ENCODE data around the gene TMEM39A. TPM values are rescaled to one million over a fixed set of nuclear protein-coding genes. Genes with fewer than 3 reads are reported as not detected.

The TMEM39A gene
- total and polyA plus RNA-seq, 2 donors (not counting 3 experiments of a cell fraction or from before 2014, with no cell fraction given): 44.6 to 56.0 TPM

DNA sequence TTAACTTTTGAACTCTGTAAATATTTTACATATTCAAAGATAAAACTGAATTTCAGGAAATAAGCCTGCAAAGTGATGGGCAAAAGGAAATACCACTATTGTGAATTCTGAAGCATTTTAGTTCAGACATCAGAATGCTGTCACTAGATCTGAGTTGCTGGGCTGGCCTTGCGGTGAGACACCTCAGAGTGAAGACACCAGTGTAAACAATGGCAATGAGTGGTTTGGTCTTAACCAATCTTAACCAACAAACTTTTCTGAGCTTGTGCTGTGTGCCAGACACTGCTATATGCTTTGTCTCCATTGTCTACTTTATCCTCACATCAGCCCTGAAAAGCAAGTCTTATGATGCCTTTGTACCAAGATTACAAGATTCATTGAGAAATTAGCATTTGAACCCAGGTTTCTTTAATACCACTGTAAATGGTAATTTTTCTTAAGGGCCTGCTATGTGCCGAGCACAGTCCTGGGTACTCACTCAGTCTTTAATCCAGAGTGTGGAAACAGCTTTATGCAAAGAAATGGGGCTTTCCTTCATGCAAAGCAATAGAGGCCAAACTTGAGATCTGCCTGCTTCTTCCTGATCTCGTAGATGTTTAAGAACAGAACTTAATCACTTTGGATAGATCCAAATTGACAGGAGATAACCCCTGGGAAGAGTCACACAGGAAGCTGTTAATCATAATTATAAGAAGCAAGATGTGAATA lies 55.0 kb downstream of the TMEM39A start:
- no TSS peak for BruUV-seq (replicated peaks)
- Histone ChIP-seq H3K9ac (replicated peaks; ENCODE audit: extremely low read depth, insufficient read depth, low read length) (no peak overlapping the region), H3K36me3 (ENCODE audit: control insufficient read depth in 2 of 2, extremely low read depth in 1 of 2, insufficient read depth in 2 of 2, low read length in 2 of 2) (peaks cover 25 to 30% of the 10 kb centered on the region in 2 experiments), H4K20me1 (replicated peaks; ENCODE audit: control insufficient read depth, extremely low read depth, insufficient read depth, low read length) (no peaks in the 10 kb centered on the region), H2AFZ (ENCODE audit: low read depth, low read length) (no peak overlapping the region), H3K4me3 (replicated peaks in 1 of 3; ENCODE audit: insufficient read depth in 1 of 3, low read depth in 1 of 3, low read length in 3 of 3) (no peak overlapping the region), H3K9me1 (replicated peaks; ENCODE audit: control insufficient read depth, extremely low read depth, insufficient read depth, low read length) (no peaks in the 10 kb centered on the region), H3K27me3 (ENCODE audit: control insufficient read depth in 2 of 2, insufficient read depth in 2 of 2, low read length in 2 of 2) (no peaks in the 10 kb centered on the region), H3K4me2 (ENCODE audit: insufficient read depth, low read length) (no peak overlapping the region), H3K9me3 (replicated peaks; ENCODE audit: control insufficient read depth, insufficient read depth, low read length) (no peaks in the 10 kb centered on the region), H3K27ac (ENCODE audit: insufficient read depth, low read depth, low read length) (no peak overlapping the region), H3K4me1 (ENCODE audit: control insufficient read depth, extremely low read depth, insufficient read depth, low read length) (no peaks in the 10 kb centered on the region), H3K79me2 (ENCODE audit: control insufficient read depth, insufficient read depth, low read length) (peaks cover 2% of the 10 kb centered on the region)
- POLR2A ChIA-PET: no interaction called here
- intact Hi-C loops (cut with micrococcal nuclease): no loop called here
- TF ChIP-seq POLR2AphosphoS5 (IDR thresholded peaks at IDR 0.05; ENCODE audit: insufficient read depth, low read depth, low read length) (no peak), GATA2 (IDR thresholded peaks at IDR 0.05; ENCODE audit: insufficient read depth, insufficient read length, low read depth, low read length) (no peak), EZH2 (IDR thresholded peaks at IDR 0.05; ENCODE audit: borderline replicate concordance, low read depth, low read length, severe bottlenecking) (no peak), POLR2A (IDR thresholded peaks at IDR 0.05; ENCODE audit: low read depth, low read length) (no peak), FOS (IDR thresholded peaks at IDR 0.05; ENCODE audit: borderline replicate concordance, insufficient read depth, low read length) (no peak), JUN (IDR thresholded peaks at IDR 0.05; ENCODE audit: borderline replicate concordance, insufficient read depth, insufficient read length, low read depth) (no peak), MYC (IDR thresholded peaks at IDR 0.05; ENCODE audit: low read depth, low read length) (no peak), CTCF (IDR thresholded peaks at IDR 0.05; ENCODE audit: extremely low read depth in 1 of 2, insufficient read depth in 1 of 2, low read depth in 1 of 2, low read length in 2 of 2) (no peak)
- TF ChIP-seq, protein P1, sequence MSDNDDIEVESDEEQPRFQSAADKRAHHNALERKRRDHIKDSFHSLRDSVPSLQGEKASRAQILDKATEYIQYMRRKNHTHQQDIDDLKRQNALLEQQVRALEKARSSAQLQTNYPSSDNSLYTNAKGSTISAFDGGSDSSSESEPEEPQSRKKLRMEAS (IDR thresholded peaks at IDR 0.05; ENCODE audit: insufficient read depth, insufficient read length): no peak
- DNase-seq (ENCODE audit: low read depth, low spot score): no peak
- CTCF ChIA-PET: interaction anchor here (0.7 to 1.9 kb wide), 2 partner anchors 10 to 273 kb away, joined by 5 read pairs; no protein-coding TSS in a partner anchor
- FAIRE-seq: no peak
- dilution Hi-C loops (cut with MboI; ENCODE audit: extremely low pct_ligation_motif_present, low sequenced_read_pairs): no loop called here

Measured in endothelial cell of umbilical vein (primary cell).